ENCODE measurements around the gene ZNF862.

The ZNF862 gene

DNA sequence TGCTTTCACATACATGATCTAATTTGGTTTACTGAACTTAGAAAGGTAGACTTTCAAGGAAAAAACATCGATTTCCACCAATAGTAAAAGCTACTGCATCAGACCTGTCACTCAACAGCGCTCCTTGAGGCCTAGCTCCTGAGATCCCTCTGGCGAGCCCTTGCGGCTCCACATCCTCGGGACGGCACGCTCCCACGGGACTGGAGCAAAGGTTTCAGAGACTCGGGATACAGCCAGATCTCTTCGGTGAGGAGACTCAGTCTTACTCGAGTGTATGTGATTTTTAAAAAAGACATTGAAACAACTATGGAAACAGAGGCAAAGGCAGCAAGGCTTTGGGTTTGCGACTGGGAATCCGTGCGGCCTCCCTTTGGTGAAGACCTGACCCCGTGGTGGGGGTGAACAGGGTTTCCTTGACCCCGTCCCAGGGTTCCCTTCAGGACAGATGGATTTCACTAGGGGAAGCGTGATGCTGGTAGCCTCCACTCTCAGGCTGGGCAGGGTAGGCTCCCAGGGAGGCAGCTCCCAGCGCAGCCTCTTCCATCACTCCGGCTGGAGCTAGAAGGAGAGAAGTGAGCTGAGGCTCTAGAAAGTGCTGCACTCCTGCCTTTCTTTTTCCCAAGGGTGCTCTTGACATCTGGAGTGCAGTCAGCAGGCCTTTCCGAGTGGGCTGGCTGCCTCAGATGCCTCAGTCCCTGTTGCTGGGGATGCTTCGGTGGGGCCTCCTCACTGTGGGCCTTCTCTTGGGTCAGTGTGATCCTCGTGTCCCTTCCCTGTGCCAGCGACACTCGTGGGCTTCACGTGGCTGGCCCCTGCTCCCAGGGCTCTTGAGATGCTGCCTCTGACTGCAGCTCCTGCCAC, 29.8 kb downstream of the ZNF862 start:
- DNase-seq, result no peak

DNA sequence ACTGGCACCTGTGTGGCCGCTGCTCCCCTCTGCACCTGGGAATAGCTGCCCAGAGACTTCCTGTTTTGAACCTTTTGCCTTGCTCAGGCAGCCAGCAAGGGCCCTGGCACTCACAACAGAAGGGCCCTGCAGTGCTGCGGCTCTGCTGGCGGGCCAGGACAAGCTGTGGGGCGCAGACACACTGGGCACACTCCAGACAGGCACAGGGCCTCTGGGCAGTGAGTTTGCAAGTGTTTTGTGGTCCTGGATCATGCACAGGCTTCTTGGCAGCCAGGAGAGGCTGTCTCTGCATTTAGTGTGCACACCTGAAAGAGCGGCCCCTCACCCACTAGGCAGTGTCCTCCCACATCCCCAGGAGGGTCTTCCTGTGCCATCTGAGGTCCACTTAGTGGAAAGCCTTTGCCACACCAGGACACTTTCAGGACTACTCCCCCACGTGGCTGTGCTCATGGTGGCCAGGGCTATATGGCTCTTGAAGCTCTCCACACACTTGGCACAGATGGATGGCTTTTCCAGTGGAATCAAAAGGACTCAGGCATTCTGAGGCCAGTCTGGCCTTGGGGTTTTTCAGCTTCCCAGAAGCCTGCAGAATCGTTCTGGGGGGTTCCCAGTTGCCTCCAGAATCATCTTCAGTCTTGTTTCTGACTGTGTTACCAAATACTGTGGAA, 30.6 kb downstream of the ZNF862 start:
- DNase-seq, result no peak

DNA sequence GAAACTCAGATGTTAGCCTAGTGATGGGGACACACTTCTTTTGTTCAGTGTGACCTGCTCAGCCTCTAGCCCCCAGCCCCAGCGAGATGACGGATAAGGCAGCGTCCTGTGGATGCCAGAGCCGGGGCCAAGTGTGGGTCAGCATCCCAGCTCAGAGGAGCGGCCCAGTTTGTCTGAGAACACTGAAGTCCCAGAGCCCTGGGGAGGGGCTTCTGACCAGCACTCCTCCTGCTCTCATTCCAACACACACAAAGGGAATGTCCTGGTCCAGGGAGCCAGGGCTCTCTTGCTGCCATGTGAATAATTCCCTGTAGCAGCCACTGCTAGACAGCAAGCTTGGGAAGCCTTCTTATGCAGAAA, 31.1 kb downstream of the ZNF862 start:
- no peak for DNase-seq

DNA sequence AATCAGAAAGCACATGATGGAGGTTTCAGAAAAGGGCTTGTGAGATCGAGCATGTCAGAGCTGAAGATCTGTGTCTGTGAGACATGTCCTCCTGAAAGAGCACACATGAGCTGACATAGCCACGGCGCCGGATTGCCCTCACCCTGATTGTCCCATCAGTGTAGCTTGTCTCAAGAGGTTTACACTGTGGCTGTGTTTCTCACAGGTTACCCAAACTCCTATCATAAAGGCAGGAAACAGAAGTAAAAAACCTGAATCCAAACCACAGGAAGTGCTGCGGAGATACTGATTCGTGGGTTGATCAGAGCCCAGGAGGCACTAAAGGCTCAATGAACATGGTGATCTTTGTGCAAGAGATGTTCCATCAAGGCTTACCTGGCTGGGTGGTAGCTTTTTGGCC, 31.7 kb downstream of the ZNF862 start:
- no peak for DNase-seq

DNA sequence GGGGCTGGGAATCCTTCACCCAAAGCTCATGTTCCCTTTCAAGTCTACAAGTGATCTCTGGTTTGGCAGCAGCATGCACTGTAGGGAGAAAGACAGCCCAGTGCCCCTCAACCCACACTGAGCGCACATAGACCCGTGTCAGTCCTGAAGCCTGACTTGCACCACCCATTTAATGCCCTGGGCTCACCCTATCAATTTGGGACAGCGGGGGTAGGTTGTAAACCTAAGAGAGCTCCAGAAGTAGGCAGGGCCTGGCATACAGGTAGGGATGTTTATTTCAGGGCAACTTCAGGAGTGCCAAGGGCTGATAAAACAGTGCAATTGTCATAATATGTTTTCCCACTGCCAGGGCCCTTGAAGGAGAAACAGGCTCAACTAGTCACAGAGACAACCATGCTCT, 32.1 kb downstream of the ZNF862 start:
- no peak for DNase-seq

DNA sequence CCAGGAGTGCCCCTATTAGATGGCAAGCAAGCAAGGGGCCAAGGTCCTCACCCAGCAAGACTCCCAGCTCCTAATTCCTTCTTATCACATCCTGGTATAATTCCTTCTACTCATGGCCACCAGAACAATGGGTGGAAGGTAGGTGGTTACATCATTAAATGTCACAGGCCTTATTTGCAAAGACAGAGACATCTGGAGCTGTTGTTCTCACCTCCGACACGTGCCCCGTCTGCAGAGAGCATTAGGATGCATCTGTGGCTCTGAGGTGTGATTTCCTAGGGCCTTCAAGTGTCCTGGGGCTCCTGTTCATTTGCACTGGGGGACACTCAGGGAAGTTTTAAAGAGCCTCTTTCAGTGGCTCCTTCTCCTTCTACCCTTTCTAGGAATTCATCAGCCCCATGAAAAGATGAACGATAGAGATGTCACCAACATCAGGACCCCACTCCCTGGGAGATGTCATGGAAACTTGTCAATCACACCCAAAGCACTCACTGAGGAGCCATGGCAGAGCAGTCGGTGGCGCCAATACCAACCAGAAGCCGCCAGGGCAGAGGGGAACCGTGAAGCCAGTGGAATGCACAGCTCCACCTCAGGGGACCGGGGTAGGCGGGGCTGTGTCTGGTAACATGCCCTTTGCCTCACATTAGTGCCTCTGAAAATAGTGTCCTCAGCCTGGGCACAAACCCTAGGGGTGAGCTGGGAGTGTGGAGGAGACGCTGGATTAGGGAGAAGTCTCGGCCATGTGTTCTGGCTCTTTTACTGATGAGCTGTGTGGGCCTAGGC, 32.7 kb downstream of the ZNF862 start:
- no peak for DNase-seq

DNA sequence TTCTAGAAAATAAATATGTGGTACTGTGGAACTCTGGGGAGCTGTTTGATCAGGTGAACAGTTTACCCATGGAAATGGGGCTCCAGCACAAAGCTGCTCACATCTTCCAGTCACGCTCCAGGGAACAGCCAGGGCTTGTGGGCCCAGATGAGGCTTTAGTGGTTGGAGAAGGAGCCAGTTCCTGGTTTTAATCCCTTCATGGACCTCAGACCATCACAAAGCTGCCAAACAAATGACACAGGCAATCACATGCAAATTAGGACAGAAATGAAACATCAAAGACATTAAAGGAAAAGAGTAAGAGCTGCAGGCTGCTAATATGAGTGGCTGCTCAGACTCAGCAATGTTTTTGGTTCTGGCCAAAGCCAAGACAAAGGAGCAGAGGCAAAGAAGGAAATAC, 33.4 kb downstream of the ZNF862 start:
- DNase-seq, result no peak

DNA sequence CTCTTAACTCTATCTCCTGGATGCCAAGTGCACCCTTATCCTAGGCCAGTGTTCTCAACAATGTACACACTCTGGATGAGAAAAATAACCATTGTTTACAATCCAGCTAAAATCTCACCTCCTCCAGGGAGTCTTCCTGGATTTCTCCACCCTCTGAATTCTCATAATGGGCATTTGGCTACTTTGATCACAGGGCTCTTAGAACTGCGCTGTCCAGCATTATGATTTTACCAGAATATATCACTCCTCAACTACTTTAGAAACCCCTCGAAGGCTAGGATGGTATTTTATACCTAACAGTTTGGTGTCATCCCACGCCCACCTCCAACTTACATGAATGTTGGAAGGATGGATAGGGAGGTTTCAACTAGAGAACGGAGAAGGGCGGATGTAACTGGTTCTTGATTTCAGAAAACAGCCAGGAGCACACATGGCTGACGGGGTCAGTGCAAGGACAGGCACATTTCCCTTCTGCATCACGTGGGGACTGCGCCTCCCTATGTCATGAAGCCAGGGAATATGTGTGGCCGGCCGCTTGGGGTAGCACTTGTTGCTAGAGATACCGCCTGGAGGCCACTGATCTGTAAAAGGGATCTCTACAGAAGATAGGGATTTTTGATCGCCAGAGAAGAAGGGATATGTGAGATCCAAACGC, 34.4 kb downstream of the ZNF862 start:
- DNase-seq, result peak; percentile 85

DNA sequence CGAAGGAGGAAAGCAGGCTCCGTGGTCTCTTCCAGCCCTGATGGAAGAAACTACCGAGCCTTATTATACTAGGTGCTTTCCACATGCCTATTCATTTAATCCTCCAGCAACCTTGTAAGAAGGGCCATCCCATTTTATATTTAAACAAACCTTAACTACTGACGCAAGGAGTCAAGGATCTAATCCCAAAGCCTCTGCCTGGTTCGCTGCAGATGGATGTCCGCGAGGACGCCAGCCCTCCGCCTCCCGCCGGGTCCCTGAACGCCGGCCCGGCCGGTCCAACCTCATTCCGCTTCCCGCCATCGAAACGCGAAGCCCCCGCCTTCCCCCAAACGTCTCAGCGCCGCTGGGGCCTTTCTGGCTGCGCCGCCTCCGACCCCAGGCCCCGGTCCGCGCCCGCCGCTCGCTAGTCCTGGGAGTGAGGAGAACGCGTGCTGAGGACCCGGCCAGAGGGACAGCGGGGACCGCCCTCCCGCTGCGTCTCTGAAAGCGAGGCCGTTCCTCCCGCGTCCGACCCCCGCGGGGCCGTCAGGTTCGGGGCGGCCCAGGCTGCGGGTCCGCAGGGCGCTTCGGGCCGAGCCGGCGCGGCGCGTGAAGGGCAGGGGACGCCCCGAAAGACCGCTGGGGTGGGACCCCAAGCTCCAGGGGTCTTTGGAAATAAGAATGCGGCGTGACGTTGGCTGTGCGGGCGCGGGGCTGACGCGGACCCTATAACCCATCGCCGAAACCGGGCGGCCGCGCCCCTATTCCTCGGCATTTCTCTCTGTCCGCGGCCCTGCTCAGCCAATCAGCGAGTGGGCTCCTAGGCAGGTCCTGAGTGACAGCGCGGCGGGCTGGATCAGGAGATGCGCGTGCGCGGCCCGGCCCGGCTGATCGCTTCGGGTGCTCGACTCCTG, 35.1 kb downstream of the ZNF862 start, which contains the start of gene ATP6V0E2:
Gene ATP6V0E2, plus strand, starts transcription at position 896 of the 896 bp plus-strand sequence. CDS start 97 bp downstream, outside the sequence.
- DNase-seq, result peak; percentile 94

DNA sequence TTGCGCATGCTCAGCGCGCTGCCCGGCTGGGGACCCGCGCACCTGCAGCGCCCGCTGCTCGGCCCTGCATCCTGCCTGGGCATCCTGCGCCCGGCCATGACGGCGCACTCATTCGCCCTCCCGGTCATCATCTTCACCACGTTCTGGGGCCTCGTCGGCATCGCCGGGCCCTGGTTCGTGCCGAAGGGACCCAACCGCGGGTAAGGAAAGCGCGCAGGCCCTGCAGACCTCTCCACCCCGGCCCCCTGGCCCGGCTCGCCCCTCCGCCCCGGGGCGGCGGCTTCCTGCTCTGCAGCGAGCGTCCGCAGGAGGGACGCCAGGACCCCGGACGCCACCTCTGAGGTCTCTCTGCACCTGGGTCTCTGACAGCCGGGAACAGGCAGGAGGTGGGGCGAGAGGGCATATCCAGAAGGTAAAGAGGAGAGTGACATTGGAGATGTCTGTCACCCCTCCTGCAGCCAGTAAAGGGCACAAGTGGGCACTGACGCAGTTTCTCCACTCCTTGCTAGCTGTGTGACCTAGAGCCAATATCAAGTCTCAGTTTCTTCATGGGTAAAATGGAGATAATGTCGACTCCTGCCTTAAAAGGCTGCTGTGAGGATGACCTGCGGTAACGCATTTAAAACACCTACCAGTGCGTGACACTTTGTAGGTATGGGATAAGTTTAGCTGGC, 35.9 kb downstream of the ZNF862 start:
- DNase-seq, result no peak

DNA sequence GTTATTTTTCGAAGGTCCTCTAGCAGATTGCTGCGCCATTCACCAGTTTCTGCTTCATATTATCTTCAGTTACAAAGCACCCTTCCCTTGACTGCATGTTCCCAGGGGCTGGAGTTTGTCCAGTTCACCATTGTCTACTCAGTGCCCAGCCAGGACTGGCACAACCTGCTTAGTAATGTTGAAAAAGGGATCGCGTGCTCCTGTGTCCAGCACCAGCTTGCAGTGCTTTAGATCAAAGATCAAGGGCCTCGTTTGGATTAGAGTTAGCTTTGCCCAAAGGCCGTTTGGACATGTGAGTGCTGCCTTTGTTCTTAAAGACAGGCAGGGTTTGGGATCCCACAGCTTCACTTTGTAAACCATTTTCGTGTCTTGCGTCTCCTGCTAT, 36.5 kb downstream of the ZNF862 start:
- no peak for DNase-seq

DNA sequence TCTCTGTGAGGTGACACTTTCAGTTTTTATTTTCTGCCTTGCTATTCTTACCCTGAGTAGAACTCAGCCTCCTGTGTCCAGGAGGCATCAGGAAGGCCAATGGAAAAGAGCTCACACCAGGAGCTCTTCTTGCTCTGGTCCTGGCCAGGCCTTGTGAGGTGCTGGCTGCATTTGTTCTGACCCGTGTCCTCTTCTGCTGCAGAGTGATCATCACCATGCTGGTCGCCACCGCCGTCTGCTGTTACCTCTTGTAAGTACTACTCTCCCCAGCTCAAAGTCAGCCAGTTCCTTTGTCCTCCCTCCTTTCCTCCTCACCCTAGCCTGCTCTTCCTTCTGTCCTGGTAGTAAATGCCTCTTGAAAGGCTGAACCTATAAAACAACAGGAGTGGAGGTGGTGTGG, 37.2 kb downstream of the ZNF862 start:
- DNase-seq, result no peak

DNA sequence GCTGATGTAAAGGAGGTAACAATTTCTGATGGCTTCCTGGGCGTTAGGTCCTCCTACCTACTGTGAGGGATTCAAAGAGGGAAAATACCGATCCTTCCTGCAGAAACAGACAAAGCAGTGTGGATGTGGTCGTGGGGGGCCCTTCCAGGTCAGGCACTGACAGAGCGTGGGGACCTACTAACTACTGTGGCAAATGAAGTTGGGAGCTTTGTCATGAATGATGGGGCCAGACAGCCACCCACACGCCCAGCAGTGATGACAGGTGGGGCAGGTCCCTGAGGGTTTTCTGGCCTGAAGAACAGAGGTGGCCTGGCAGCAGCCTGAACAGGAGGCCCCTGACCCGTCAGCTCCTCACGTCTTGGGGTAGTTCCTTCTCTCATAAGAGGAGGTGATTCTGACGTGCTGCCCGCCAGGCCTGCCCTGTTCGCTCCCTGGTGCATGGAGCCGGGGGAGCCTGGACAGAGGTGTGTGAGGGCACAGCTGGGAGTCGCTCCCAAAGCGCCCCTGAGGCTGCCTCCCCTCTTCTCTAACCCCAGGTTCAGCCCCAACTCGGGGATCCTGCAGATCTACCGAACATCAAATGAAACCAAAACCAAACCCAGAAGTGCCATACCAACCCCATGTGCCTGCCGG, 39.8 kb downstream of the ZNF862 start:
- DNase-seq, result no peak

DNA sequence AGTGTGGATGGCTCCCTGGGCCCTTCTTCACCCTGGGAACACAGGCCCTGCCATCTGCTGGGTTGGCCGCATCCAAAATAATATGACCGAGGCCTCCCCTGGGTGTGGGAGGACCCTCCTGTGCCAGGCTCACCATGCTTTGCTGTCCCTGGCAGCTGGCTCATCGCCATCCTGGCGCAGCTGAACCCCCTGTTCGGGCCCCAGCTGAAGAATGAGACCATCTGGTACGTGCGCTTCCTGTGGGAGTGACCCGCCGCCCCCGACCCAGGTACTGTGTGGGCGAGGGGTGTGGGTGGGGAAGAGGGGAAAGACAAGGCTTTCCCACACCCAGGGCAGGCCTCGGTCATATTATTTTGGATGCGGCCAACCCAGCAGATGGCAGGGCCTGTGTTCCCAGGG, 40.3 kb downstream of the ZNF862 start:
- no peak for DNase-seq

DNA sequence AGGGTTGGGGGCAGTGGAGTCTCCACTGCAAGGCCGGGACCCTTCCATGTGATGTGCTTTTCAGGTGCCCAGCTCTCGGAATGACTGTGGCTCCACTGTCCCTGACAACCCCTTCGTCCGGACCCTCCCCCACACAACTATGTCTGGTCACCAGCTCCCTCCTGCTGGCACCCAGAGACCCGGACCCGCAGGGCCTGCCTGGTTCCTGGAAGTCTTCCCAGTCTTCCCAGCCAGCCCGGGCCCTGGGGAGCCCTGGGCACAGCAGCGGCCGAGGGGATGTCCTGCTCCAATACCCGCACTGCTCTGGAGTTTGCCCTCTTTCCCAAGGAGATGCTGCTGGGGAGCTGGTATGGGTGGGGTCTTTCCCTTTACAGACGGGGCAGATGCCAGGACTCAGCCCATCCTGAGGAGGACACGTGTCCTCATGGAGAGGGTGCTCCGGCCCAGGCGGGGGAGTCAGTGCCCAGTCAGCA, 41.1 kb downstream of the ZNF862 start:
- DNase-seq, result peak; percentile 34

DNA sequence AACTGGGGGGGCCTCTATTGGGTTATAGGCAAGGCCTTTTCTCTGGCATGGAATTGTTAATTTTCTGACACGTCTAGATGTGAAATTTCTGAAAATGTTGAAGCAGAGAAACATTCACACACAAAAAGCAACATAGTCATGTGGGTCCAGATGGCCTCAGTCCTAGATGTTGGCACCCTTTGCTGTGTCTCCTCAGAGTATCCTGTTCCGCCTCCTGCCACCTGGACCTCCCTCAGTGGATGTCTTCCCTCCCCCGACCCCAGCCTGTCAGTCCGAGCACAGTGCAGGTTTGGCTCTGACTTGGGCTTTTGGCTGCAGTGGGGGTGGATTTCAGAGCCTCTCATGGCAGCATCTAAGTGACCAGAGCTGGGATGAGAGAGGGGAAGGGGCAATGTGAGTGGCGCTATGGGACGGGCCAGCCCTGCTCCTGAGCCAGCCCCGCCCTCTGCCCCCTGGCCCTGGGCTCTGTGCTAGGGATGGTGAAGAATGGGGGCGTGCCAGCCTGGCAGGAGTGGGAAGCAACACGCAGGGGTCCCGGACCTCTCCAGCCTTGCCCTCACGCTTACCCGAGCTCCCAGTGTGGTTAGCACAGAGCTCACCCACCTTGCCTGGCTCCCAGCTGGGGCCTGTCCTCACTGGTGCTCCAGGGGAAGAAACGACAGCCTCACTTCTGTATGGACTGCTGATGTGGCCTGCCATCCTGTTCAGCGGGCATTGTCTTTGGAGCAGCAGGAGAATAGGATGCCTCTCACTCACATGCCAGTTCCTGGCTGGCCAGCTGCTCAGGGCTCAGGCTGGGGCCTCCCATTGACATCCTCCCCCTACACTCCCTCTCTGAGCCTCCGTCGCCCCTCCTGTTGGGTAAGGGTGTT, 41.8 kb downstream of the ZNF862 start:
- DNase-seq, result peak; percentile 20

DNA sequence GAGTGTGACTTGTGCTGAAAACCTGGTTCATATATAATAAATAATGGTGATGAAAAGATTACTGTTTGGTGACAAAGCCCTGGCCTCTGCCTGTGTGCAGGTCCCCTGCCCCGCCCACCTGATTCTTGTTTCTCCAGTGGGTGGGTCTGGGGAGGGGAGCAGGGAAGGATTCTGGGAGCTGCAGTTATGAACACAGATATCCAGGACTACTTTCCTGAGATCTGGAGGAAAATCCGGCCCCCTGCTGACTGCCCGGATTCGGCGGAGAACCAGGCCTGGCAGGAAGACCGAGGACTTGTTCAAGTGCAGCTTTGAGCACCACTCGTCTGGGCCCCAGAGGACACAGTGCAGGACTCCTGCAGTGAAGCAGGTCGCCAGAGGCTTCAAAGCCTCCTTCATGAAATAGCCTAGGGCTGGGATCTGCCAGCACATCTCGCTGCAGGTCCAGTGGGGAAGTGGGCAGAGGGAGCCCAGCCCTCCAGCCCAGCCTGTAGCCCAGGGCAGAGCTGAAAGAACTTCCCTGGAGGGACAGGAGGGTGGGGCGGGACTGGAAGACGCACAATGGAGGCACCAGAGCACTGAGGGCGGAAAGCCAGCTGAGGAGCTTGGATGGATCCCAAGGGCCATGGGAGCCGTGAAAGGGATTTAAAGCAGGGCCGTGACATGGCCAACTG, 42.6 kb downstream of the ZNF862 start:
- DNase-seq, result peak; percentile 34

DNA sequence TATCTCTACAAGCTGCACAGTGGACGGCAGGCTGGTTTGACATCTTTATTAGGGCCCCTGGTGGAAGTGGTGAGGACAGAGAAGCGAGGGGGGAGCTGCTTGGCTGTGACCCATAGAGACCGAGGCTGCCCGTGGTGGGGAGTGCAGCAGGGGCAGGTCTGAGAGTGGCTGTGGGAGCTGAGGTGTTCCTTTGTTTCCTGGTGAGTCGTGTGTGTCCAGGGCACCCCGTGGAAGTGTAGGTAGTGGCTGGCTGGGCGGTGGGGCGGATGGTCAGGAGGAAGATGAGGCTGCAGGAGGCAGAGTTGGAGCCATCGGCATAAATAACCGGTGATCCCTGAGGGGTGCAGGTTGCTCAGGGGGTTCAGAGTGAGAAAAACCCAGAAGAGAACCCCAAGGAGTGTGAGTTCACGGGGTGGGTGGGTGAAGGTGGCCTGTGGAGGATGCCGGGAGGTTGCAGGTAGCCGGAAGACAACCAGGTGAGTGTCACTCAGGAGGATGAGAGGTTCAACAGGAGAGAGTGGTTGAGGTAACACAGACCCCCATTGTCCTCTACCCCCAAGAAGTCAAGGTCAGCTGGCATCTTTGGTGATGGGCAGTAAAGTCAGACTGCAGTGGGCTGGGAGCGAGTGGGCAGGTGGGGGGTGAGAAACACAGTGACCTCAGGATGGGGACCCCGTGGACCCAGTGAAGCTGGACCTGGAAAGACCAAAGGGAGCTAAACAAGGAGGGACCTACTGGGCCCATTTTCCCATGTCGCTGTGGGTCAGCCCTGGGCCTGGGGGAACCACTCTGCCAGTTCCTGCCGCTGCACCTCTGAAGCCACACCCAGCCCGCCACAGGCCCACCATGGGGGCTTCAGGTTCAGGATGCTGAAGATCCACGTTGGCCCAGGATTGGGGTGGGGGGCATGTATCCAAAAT, 43.4 kb downstream of the ZNF862 start:
- DNase-seq, result no peak
